Measurements from ENCODE around the gene DIP2C.

DNA sequence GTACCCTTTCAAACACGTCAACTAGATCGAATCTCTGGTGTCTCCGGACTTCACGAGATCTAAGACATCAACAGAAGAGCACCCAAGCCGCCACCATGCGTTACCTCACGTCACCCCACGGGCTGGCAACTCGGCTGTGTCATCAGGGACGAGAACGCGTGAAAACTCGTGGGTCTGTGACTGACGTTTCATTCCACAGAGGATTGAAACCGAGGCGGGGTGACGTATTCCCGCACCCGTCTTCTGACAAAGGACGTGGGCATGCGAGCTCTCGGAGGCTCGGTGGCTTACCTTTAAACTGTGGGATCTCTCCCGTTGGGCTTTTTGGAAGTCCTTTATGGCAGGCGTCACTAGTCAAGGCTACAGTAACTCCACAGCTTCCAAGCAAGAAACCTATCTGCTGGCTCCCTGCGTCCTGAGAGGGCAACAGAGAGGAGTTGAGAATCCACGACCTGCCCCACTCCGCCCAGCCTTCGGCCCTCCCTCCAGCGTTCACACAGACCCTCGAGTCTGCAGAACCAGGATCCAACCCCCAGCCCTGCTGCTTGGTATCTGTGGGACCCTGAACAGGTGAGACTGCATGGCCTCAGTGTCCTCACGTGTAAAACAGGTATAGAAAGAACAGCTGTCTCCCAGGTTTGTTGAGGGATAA lies 298.9 kb downstream of the DIP2C start:
- TF ChIP-seq ARNT (IDR thresholded peaks at IDR 0.05) (no peak), FOXA1 (IDR thresholded peaks at IDR 0.05) (no peak), HDGF (IDR thresholded peaks at IDR 0.05; ENCODE audit: borderline replicate concordance) (no peak), FOXM1 (IDR thresholded peaks at IDR 0.05; ENCODE audit: borderline replicate concordance) (no peak), ZNF384 (IDR thresholded peaks at IDR 0.05) (no peak), BHLHE40 (IDR thresholded peaks at IDR 0.05; ENCODE audit: borderline replicate concordance) (no peak), L3MBTL2 (conservative IDR thresholded peaks at IDR 0.05) (no peak), SP1 (IDR thresholded peaks at IDR 0.05) (no peak), LEF1 (IDR thresholded peaks at IDR 0.05; ENCODE audit: borderline replicate concordance) (no peak)

Measured in HEK293T (cell line).